ENCODE data around the gene DUSP12.

- TF ChIP-seq EP300 (IDR thresholded peaks at IDR 0.05; ENCODE audit: borderline replicate concordance in 1 of 2, low read depth in 1 of 2, low read length in 1 of 2) (no peak), MEF2A (IDR thresholded peaks at IDR 0.05; ENCODE audit: borderline replicate concordance, low read depth) (no peak), POLR2AphosphoS5 (IDR thresholded peaks at IDR 0.05; ENCODE audit: low read depth, low read length) (no peak), TAF1 (IDR thresholded peaks at IDR 0.05; ENCODE audit: borderline replicate concordance, low read depth, low read length) (no peak), CTCF (IDR thresholded peaks at IDR 0.05) (no peak)
These were observed 9.6 kb upstream of the DUSP12 start for GRCh38 chr1:161739865-161740566.

All from SK-N-SH (cell line).